Colonic mucosa (tissue), 4 donors: ENCODE data around the gene DMD. TPM values are rescaled to one million over a fixed set of nuclear protein-coding genes. Genes with fewer than 3 reads are reported as not detected.
"Not testable (repeated sequence)": the region's sequence is repeated elsewhere in the genome, so short reads cannot be mapped to it uniquely, and the experiment has no call there.

Experiments used
- DNase-seq: peaks from one replicate; pipeline ENCODE4 v3.0.0-alpha.2; 2020
- H3K27ac ChIP-seq: fragments of 200-600 bp; one replicate; pipeline ENCODE4 v1.8.0; 2021
- H3K27me3 ChIP-seq: fragments of 200-600 bp; one replicate; pipeline ENCODE4 v1.8.0; 2021
- H3K36me3 ChIP-seq: fragments of 200-600 bp; one replicate; pipeline ENCODE4 v1.8.0; 2021
- H3K4me1 ChIP-seq: fragments of 200-600 bp; one replicate; pipeline ENCODE4 v1.8.0; 2021; ENCODE audit warnings: mild to moderate bottlenecking
- H3K4me3 ChIP-seq: fragments of 200-600 bp; one replicate; pipeline ENCODE4 v1.8.0; 2021
- H3K9ac ChIP-seq, 2 donors: one replicate each; pipeline ENCODE4 v1.7.0; 2013; ENCODE audit warnings: control low read depth in 2 of 2, low read depth in 2 of 2, low read length in 2 of 2
- H3K9me3 ChIP-seq: fragments of 200-600 bp; one replicate; pipeline ENCODE4 v1.8.0; 2021
- intact Hi-C: fragments of 100-400 bp; cut with DNase I; formaldehyde crosslinking; loops from one replicate; pipeline ENCODE4 v1.14.1; 2022
- total RNA-seq, 2 donors: library from RNA; stranded (reverse); fragmentation: NEBNext Ultra II Directional in 1 of 2; extraction: Animal tissue kit (Norgen Biotek cat#: 25700) in 1 of 2; gene quantifications; one replicate each; pipeline ENCODE4 v1.2.1, GENCODE V29; 2021
- TF ChIP-seq, protein P1 (sequence below): fragments of 200-600 bp; IDR thresholded peaks from one replicate; pipeline ENCODE4 v1.8.0; 2022; ENCODE audit warnings: antibody characterized with exemption, mild to moderate bottlenecking
- donor health status: healthy.
- donor health status: DM: no; HTN: no; CAD: no.
- donor health status: DM: no; HTN: no; CAD: no.

The DMD gene
- total RNA-seq, 2 donors from 2014 or later = 7.3 to 24.5 TPM

DNA sequence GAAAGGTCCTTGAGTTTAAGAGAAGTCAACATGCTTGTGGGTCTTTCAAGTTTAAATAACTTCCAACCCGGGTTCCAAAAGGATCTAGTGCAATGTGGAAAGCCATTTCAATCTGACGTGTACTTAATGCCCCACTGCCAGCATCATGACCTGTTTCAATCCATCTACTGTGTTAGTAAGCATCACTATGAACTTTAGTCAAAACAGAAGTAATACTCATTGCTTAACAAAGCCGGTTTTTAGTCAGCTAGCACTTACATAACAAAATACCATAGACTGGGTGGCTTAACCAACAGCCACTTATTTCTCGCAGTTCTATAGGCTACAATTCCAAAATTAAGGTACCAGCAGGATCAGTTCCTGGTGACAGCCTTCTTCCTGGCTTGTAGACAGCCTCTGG is 677.5 kb downstream of the DMD start:
- Histone ChIP-seq H3K4me3 (no peak overlapping the region), H3K27ac (no peak overlapping the region), H3K9ac (no peak overlapping the region), H3K4me1 (no peaks in the 10 kb centered on the region), H3K9me3 (no peaks in the 10 kb centered on the region), H3K27me3 (no peaks in the 10 kb centered on the region), H3K36me3 (no peaks in the 10 kb centered on the region)
- TF ChIP-seq, protein P1, sequence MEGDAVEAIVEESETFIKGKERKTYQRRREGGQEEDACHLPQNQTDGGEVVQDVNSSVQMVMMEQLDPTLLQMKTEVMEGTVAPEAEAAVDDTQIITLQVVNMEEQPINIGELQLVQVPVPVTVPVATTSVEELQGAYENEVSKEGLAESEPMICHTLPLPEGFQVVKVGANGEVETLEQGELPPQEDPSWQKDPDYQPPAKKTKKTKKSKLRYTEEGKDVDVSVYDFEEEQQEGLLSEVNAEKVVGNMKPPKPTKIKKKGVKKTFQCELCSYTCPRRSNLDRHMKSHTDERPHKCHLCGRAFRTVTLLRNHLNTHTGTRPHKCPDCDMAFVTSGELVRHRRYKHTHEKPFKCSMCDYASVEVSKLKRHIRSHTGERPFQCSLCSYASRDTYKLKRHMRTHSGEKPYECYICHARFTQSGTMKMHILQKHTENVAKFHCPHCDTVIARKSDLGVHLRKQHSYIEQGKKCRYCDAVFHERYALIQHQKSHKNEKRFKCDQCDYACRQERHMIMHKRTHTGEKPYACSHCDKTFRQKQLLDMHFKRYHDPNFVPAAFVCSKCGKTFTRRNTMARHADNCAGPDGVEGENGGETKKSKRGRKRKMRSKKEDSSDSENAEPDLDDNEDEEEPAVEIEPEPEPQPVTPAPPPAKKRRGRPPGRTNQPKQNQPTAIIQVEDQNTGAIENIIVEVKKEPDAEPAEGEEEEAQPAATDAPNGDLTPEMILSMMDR = no peak
- intact Hi-C loops = no loop called here
- DNase-seq = no peak

DNA sequence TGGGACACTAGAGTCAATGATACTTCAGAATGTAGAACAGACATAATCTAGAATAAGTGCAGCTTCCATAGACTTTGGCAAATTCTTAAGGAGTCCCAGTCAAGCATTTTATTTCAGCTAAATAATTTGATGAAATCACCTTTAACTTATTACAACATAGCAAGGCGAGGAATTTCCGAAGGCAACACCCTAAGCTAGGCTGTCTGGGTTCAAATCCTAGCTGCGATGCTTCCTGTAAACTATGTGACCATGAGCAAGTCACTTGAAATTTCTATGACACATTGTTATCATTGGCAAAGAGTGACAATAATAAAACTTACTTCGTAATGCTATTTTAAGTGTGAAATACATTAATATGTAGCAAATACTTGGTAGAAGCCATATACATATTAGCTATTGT is 679.1 kb downstream of the DMD start:
- Histone ChIP-seq H3K4me3 (no peak overlapping the region), H3K36me3 (no peaks in the 10 kb centered on the region), H3K9ac (no peak overlapping the region), H3K27me3 (no peaks in the 10 kb centered on the region), H3K4me1 (no peaks in the 10 kb centered on the region), H3K27ac (no peak overlapping the region), H3K9me3 (no peaks in the 10 kb centered on the region)
- no peak for DNase-seq
- intact Hi-C loops = no loop called here
- TF ChIP-seq, protein P1 = no peak

DNA sequence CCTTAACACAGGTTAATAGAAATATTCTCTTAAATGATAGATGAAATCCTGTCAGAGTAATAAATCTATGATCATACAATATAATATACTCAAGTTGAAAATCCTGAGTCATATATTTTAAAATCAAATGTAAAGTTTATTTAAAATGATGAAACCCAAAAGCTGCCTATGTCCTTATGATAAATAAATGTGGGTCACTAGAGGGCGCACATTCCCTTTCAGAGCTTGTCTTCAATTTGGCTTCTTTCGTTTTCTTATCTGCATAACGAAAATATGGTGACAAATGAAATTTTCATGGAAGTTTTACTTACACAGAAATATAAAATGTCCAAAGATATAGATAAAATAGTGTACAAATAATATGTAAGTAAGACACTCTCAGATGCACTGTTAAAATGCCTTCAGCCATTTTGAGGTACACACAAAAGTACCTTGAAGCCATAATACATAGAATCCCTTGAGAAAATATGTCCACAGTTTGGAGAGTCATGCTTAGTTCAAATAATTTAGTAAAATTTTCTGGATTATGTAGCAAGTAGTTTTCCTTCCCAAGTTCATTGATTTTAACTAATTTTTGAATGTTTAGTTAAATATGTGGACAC is 680.4 kb downstream of the DMD start:
- no peaks in the 10 kb centered on the region for H3K27me3 ChIP-seq
- H3K36me3 ChIP-seq = no peaks in the 10 kb centered on the region
- H3K27ac ChIP-seq = no peak overlapping the region
- H3K4me3 ChIP-seq = no peak overlapping the region
- H3K9ac ChIP-seq = no peak overlapping the region
- no peaks in the 10 kb centered on the region for H3K9me3 ChIP-seq
- DNase-seq = peak; percentile 31
- intact Hi-C loops = no loop called here
- TF ChIP-seq, protein P1 = peak; percentile 52
- H3K4me1 ChIP-seq = no peaks in the 10 kb centered on the region

DNA sequence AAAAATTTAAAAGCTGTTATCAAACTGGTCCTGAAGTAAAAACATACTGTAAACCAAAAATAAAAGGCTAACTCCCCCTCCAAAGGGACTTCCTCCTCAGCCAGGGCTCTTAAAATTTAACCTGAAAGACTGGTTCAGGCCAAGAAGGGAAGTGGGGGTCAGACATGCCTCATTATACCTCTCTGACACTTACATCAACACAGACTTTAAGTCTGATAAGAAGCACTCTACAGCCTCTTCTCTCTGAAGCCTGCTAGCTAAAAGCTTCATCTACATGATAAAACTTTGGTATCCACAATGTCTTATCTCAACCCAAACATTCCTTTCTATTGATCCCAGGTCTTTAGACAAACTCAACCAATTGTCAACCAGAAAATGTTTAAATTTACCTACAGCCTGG is 682.9 kb downstream of the DMD start:
- DNase-seq, H3K4me1 ChIP-seq, intact Hi-C loops: not testable (repeated sequence)

DNA sequence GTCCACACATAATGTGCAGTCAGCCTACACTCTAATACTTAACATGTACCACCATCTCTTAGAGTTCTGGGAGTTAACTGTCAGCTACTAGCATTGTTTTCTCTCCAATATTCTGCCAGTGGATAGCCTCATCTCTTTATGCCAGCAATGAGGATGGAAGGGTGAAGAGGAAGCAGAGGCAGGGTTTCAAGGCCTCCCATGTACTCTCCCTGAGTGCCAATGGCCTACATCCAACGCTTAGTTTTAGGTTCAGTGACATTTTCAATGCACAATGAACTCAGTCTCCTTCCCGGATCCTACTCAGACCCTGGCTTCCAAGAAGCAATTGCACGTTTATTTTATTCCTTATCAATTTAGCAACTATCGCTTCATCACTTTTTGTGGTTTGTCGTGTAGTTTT is 686.1 kb downstream of the DMD start:
- Histone ChIP-seq H3K4me1 (no peaks in the 10 kb centered on the region), H3K36me3 (no peaks in the 10 kb centered on the region), H3K9me3 (no peaks in the 10 kb centered on the region), H3K27ac (no peak overlapping the region), H3K4me3 (no peak overlapping the region), H3K27me3 (no peaks in the 10 kb centered on the region), H3K9ac (no peak overlapping the region)
- TF ChIP-seq, protein P1 = no peak
- intact Hi-C loops = no loop called here
- DNase-seq = no peak

More for the DNA sequence above, 682.9 kb downstream of the DMD start:
- not testable (repeated sequence) for H3K9me3 ChIP-seq, H3K27me3 ChIP-seq, H3K27ac ChIP-seq, H3K4me3 ChIP-seq, H3K9ac ChIP-seq, H3K36me3 ChIP-seq

DNA sequence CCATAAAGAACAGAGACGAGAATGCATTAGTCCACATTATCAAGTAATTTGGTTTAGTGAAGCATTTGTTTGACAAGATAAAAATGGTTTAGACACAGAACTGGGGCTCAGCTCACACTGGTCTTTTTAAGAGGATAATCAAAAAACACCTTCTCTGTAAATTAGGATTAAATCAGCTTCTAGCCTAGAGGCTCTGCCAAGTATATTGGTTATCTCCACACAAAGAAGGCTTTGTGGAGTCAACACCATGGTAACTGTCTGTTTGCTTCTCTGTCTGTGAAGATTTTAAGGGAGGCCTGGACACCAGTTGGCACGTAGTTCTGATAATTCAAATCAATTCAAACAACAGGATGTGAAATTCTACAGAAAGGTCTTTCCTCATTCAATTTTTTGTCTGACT is 687.0 kb downstream of the DMD start:
- Histone ChIP-seq H3K4me1 (no peaks in the 10 kb centered on the region), H3K36me3 (no peaks in the 10 kb centered on the region), H3K9ac (no peak overlapping the region), H3K27ac (no peak overlapping the region), H3K9me3 (no peaks in the 10 kb centered on the region), H3K4me3 (no peak overlapping the region), H3K27me3 (no peaks in the 10 kb centered on the region)
- DNase-seq = no peak
- TF ChIP-seq, protein P1 = no peak
- intact Hi-C loops = no loop called here
